ENCODE data around the gene MOCS3. TPM values are rescaled to one million over a fixed set of nuclear protein-coding genes. Genes with fewer than 3 reads are reported as not detected.

The MOCS3 gene
- total RNA-seq, 4 donors from 2014 or later, result 4.2 to 5.7 (median 5.6) TPM

DNA sequence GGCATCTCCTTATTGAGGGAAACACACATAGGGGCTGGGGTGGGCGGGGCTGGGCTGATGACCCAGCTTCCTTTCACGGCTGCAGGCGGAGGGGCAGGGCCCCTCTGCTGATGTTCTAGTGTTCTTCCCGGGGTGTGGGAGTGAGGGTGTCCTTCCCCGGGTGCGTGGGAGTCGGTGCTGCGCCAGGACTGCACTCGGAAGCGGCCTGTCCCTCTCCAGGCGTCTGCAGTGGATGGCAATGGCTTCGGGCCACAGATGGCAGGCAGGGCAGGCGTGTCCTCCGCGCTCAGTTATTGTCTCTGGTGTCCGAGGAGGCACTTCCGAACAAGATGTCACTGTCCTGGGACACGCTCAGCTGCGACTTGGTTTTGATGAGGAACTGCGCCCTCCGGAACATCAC lies 45.1 kb downstream of the MOCS3 start:
- 52 to 53% methylated on average over 21 of the region's 21 CpGs for WGBS, 2 donors
- H3K4me1 ChIP-seq, result peaks cover 0 to 7% (median 0%) of the 10 kb centered on the region in 4 donors
- H3K4me3 ChIP-seq, result no peak overlapping the region
- H3K27ac ChIP-seq, result peak overlapping the region in 1 of 4 donors; percentile 35
- no peak for DNase-seq (ENCODE audit: low spot score in 2 of 2)
- H3K27me3 ChIP-seq, result peaks cover 0 to 3% of the 10 kb centered on the region in 2 donors
- no peaks in the 10 kb centered on the region for H3K36me3 ChIP-seq
- H3K9me3 ChIP-seq, result no peaks in the 10 kb centered on the region
- TF ChIP-seq, protein P1, sequence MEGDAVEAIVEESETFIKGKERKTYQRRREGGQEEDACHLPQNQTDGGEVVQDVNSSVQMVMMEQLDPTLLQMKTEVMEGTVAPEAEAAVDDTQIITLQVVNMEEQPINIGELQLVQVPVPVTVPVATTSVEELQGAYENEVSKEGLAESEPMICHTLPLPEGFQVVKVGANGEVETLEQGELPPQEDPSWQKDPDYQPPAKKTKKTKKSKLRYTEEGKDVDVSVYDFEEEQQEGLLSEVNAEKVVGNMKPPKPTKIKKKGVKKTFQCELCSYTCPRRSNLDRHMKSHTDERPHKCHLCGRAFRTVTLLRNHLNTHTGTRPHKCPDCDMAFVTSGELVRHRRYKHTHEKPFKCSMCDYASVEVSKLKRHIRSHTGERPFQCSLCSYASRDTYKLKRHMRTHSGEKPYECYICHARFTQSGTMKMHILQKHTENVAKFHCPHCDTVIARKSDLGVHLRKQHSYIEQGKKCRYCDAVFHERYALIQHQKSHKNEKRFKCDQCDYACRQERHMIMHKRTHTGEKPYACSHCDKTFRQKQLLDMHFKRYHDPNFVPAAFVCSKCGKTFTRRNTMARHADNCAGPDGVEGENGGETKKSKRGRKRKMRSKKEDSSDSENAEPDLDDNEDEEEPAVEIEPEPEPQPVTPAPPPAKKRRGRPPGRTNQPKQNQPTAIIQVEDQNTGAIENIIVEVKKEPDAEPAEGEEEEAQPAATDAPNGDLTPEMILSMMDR (IDR thresholded peaks at IDR 0.05), result no peak
- no peak for TF ChIP-seq POLR2A (IDR thresholded peaks at IDR 0.05)
- TF ChIP-seq EP300 (IDR thresholded peaks at IDR 0.05), result no peak

DNA sequence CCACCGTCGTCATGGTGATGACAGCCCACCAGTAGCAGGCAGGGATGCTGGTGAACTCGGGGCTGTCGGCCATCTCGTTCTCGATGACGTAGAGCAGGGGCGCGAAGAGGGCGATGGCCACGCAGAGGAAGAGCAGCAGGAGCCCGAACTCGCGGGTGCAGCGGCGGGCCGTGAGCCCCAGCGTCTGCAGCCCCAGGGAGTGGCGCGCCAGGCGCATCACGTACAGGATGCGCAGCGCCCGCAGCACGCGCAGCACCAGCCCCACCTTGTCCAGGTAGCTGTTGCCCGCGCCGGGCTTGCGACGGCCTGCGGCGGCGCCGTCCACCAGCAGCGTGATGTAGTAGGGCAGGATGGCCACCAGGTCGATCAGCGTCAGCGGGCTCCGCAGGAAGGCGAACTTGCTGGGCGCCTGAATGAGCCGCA lies 45.7 kb downstream of the MOCS3 start:
- 90 to 97% methylated on average over 21 to 39 of the region's 44 CpGs for WGBS, 2 donors
- TF ChIP-seq POLR2A (IDR thresholded peaks at IDR 0.05), result no peak
- TF ChIP-seq EP300 (IDR thresholded peaks at IDR 0.05), result no peak
- TF ChIP-seq, protein P1 (IDR thresholded peaks at IDR 0.05), result no peak
- H3K4me3 ChIP-seq, result no peak overlapping the region
- peaks cover 0 to 7% (median 0%) of the 10 kb centered on the region in 4 donors for H3K4me1 ChIP-seq
- H3K27ac ChIP-seq, result no peak overlapping the region
- no peaks in the 10 kb centered on the region for H3K36me3 ChIP-seq
- H3K9me3 ChIP-seq, result no peaks in the 10 kb centered on the region
- no peak for DNase-seq (ENCODE audit: low spot score in 2 of 2)
- H3K27me3 ChIP-seq, result no peaks in the 10 kb centered on the region

DNA sequence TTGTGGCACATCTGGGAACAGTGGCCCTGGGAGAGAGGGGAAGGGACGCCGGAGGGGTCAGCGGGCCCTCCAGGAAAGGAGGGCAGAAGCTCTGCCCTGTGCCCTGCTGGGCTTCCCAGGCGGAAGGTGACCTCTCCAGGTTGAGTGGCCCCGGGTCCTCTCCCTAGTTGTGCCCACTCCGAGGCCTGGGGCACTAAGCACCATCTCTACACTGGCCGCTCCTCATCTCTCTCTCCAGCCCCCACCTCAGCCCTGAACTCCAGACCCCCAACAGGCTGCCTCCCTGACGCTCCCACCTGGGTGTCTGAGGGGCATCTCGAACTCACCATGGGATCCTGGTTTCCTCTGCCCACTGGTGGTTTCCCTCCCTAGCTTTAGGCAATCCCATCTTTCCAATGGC lies 46.2 kb downstream of the MOCS3 start:
- Histone ChIP-seq H3K9me3 (no peaks in the 10 kb centered on the region), H3K4me3 (no peak overlapping the region), H3K4me1 (peaks cover 0 to 7% (median 0%) of the 10 kb centered on the region in 4 donors), H3K27me3 (no peaks in the 10 kb centered on the region), H3K36me3 (no peaks in the 10 kb centered on the region), H3K27ac (no peak overlapping the region)
- 92 to 95% methylated on average over 9 of the region's 9 CpGs for WGBS, 2 donors
- TF ChIP-seq EP300 (IDR thresholded peaks at IDR 0.05) (no peak), POLR2A (IDR thresholded peaks at IDR 0.05) (no peak)
- TF ChIP-seq, protein P1 (IDR thresholded peaks at IDR 0.05), result no peak
- no peak for DNase-seq (ENCODE audit: low spot score in 2 of 2)

GRCh38 chr20:51005214-51005613 lies 46.6 kb downstream of the MOCS3 start:
- TF ChIP-seq EP300 (IDR thresholded peaks at IDR 0.05) (no peak), POLR2A (IDR thresholded peaks at IDR 0.05) (no peak)
- TF ChIP-seq, protein P1 (IDR thresholded peaks at IDR 0.05), result no peak
- WGBS, 2 donors, result 92 to 93% methylated on average over 7 of the region's 7 CpGs
- H3K36me3 ChIP-seq, result no peaks in the 10 kb centered on the region
- H3K27ac ChIP-seq, result no peak overlapping the region
- no peaks in the 10 kb centered on the region for H3K9me3 ChIP-seq
- no peak overlapping the region for H3K4me3 ChIP-seq
- no peaks in the 10 kb centered on the region for H3K27me3 ChIP-seq
- DNase-seq (ENCODE audit: low spot score in 2 of 2), result no peak
- H3K4me1 ChIP-seq, result peaks cover 0 to 7% (median 0%) of the 10 kb centered on the region in 4 donors

DNA sequence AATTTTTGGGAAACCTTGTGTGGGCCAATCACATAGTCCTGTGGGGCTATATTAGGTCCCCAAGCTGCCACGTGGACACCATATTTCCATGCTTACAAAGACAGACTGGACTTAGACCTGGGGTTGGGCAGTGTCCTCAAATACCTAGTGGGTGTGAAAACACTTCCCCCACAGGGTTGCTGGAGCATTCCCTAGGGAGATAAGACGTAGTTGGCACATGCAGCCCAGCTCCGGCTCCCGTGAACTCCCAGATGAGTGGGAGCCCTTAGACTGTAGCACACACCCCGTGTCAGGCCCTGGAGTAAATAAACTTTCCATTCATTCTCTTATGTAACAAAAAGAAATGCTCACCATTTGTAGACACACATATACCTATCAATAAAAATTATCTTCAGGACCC lies 50.1 kb downstream of the MOCS3 start:
- Histone ChIP-seq H3K27me3 (no peaks in the 10 kb centered on the region), H3K36me3 (no peaks in the 10 kb centered on the region), H3K27ac (no peak overlapping the region), H3K4me1 (no peaks in the 10 kb centered on the region), H3K4me3 (no peak overlapping the region), H3K9me3 (no peaks in the 10 kb centered on the region)
- WGBS, 2 donors, result 63 to 83% methylated on average over 5 of the region's 5 CpGs
- TF ChIP-seq, protein P1 (IDR thresholded peaks at IDR 0.05), result no peak
- TF ChIP-seq POLR2A (IDR thresholded peaks at IDR 0.05) (no peak), EP300 (IDR thresholded peaks at IDR 0.05) (no peak)
- no peak for DNase-seq (ENCODE audit: low spot score in 2 of 2)
